ENCODE measurements around the gene IL9R.
A peak's percentile ranks its signal among the peaks of the same experiment; 100 is the strongest.

Gene IL9R

GRCh38 chrX:155997436-155997835 lies at the start of gene IL9R:
Gene IL9R, plus strand, starts transcription at chrX:155997696. Its CDS starts 64 bp downstream, at chrX:155997760.
- Histone ChIP-seq H3K27me3 (ENCODE audit: control insufficient read depth, insufficient read depth, low read length) (no peaks in the 10 kb centered on the region), H3K9ac (ENCODE audit: low read depth, low read length) (no peak within 1 kb of the TSS), H3K9me3 (ENCODE audit: control insufficient read depth, insufficient read depth, low read length) (peaks cover 3% of the 10 kb centered on the region), H3K4me3 (ENCODE audit: low read depth, low read length) (no peak within 1 kb of the TSS), H3K4me1 (ENCODE audit: control insufficient read depth, insufficient read depth, low read length) (no peaks in the 10 kb centered on the region), H3K36me3 (ENCODE audit: control insufficient read depth, insufficient read depth, low read length) (no peaks in the 10 kb centered on the region)

- peaks cover 3% of the 10 kb centered on the region for H3K9me3 ChIP-seq (ENCODE audit: control insufficient read depth, insufficient read depth, low read length)
- H3K9ac ChIP-seq (ENCODE audit: low read depth, low read length): no peak overlapping the region
- H3K4me3 ChIP-seq (ENCODE audit: low read depth, low read length): no peak overlapping the region
- H3K27me3 ChIP-seq (ENCODE audit: control insufficient read depth, insufficient read depth, low read length): no peaks in the 10 kb centered on the region
- no peaks in the 10 kb centered on the region for H3K36me3 ChIP-seq (ENCODE audit: control insufficient read depth, insufficient read depth, low read length)
- no peaks in the 10 kb centered on the region for H3K4me1 ChIP-seq (ENCODE audit: control insufficient read depth, insufficient read depth, low read length)
Measured at GRCh38 chrX:155949098-155949497, 48.4 kb upstream of the IL9R start.

- no peak overlapping the region for H3K9ac ChIP-seq (ENCODE audit: low read depth, low read length)
- H3K9me3 ChIP-seq (ENCODE audit: control insufficient read depth, insufficient read depth, low read length): peaks cover 7% of the 10 kb centered on the region
- H3K27me3 ChIP-seq (ENCODE audit: control insufficient read depth, insufficient read depth, low read length): no peaks in the 10 kb centered on the region
- no peaks in the 10 kb centered on the region for H3K36me3 ChIP-seq (ENCODE audit: control insufficient read depth, insufficient read depth, low read length)
- H3K4me1 ChIP-seq (ENCODE audit: control insufficient read depth, insufficient read depth, low read length): no peaks in the 10 kb centered on the region
- no peak overlapping the region for H3K4me3 ChIP-seq (ENCODE audit: low read depth, low read length)
Measured at GRCh38 chrX:155951237-155951789, 46.2 kb upstream of the IL9R start.

DNA sequence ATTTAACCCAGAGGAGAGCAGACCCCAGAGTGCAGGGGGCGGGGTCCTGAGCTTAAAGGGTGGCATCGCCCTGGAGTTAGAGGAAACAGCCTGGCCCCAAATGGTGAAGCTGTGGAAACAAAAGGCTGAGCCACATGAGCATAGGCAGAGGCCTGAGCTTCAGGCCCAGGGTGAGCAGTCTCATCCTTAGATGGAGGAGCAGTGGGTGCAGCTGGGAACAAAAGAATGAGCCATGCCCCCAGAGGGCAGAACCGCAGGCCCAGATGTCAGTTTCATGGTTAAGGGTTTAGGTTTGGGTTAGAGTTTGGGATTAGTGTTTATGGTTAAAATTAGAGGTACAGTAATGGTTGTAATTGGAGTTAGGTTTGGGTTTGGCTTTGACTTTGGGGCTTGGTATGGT lies 44.4 kb upstream of the IL9R start:
- no peaks in the 10 kb centered on the region for H3K27me3 ChIP-seq (ENCODE audit: control insufficient read depth, insufficient read depth, low read length)
- no peaks in the 10 kb centered on the region for H3K4me1 ChIP-seq (ENCODE audit: control insufficient read depth, insufficient read depth, low read length)
- no peak overlapping the region for H3K4me3 ChIP-seq (ENCODE audit: low read depth, low read length)
- peaks cover 7% of the 10 kb centered on the region for H3K9me3 ChIP-seq (ENCODE audit: control insufficient read depth, insufficient read depth, low read length)
- no peak overlapping the region for H3K9ac ChIP-seq (ENCODE audit: low read depth, low read length)
- H3K36me3 ChIP-seq (ENCODE audit: control insufficient read depth, insufficient read depth, low read length): no peaks in the 10 kb centered on the region

GRCh38 chrX:155954793-155955192 lies 42.7 kb upstream of the IL9R start:
- H3K4me1 ChIP-seq (ENCODE audit: control insufficient read depth, insufficient read depth, low read length): peaks cover 2% of the 10 kb centered on the region
- no peak overlapping the region for H3K4me3 ChIP-seq (ENCODE audit: low read depth, low read length)

DNA sequence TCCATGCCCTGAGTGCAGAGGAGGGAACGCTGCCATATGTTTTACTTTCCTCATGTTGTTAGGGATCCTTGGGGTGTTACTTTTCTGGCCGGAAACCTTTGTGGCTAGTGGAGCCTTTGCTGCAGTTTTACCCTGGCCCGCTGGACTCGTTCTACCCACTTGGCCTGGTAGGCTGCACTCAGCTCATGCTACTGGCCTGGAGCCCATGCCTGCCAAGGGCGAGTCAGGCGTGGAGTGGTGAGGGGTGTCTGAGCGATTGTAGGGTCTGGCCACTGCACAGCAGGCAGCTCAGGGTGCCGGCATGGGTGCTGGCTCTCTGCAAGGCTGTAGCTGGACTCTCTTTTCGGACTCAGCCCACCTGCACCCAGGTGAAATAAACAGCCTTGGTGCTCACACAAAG lies 41.4 kb upstream of the IL9R start:
- H3K27me3 ChIP-seq (ENCODE audit: control insufficient read depth, insufficient read depth, low read length): no peaks in the 10 kb centered on the region
- H3K36me3 ChIP-seq (ENCODE audit: control insufficient read depth, insufficient read depth, low read length): no peaks in the 10 kb centered on the region
- H3K9ac ChIP-seq (ENCODE audit: low read depth, low read length): no peak overlapping the region
- no peak overlapping the region for H3K4me3 ChIP-seq (ENCODE audit: low read depth, low read length)
- peaks cover 2% of the 10 kb centered on the region for H3K4me1 ChIP-seq (ENCODE audit: control insufficient read depth, insufficient read depth, low read length)
- peaks cover 4% of the 10 kb centered on the region for H3K9me3 ChIP-seq (ENCODE audit: control insufficient read depth, insufficient read depth, low read length)

More at GRCh38 chrX:155954793-155955192, 42.7 kb upstream of the IL9R start:
- H3K9ac ChIP-seq (ENCODE audit: low read depth, low read length): no peak overlapping the region
- H3K9me3 ChIP-seq (ENCODE audit: control insufficient read depth, insufficient read depth, low read length): peaks cover 7% of the 10 kb centered on the region
- no peaks in the 10 kb centered on the region for H3K27me3 ChIP-seq (ENCODE audit: control insufficient read depth, insufficient read depth, low read length)
- no peaks in the 10 kb centered on the region for H3K36me3 ChIP-seq (ENCODE audit: control insufficient read depth, insufficient read depth, low read length)

GRCh38 chrX:155956649-155957048 lies 40.8 kb upstream of the IL9R start:
- no peaks in the 10 kb centered on the region for H3K27me3 ChIP-seq (ENCODE audit: control insufficient read depth, insufficient read depth, low read length)
- no peak overlapping the region for H3K9ac ChIP-seq (ENCODE audit: low read depth, low read length)
- H3K4me1 ChIP-seq (ENCODE audit: control insufficient read depth, insufficient read depth, low read length): peaks cover 2% of the 10 kb centered on the region
- H3K9me3 ChIP-seq (ENCODE audit: control insufficient read depth, insufficient read depth, low read length): peaks cover 4% of the 10 kb centered on the region
- no peak overlapping the region for H3K4me3 ChIP-seq (ENCODE audit: low read depth, low read length)
- H3K36me3 ChIP-seq (ENCODE audit: control insufficient read depth, insufficient read depth, low read length): no peaks in the 10 kb centered on the region

GRCh38 chrX:155957843-155958242 lies 39.7 kb upstream of the IL9R start:
- no peaks in the 10 kb centered on the region for H3K27me3 ChIP-seq (ENCODE audit: control insufficient read depth, insufficient read depth, low read length)
- no peaks in the 10 kb centered on the region for H3K36me3 ChIP-seq (ENCODE audit: control insufficient read depth, insufficient read depth, low read length)
- H3K9ac ChIP-seq (ENCODE audit: low read depth, low read length): no peak overlapping the region
- no peak overlapping the region for H3K4me3 ChIP-seq (ENCODE audit: low read depth, low read length)
- peaks cover 2% of the 10 kb centered on the region for H3K4me1 ChIP-seq (ENCODE audit: control insufficient read depth, insufficient read depth, low read length)
- H3K9me3 ChIP-seq (ENCODE audit: control insufficient read depth, insufficient read depth, low read length): peaks cover 4% of the 10 kb centered on the region

GRCh38 chrX:155959018-155959587 lies 38.4 kb upstream of the IL9R start:
- Histone ChIP-seq H3K27me3 (ENCODE audit: control insufficient read depth, insufficient read depth, low read length) (no peaks in the 10 kb centered on the region), H3K4me3 (ENCODE audit: low read depth, low read length) (peak overlapping the region; percentile 44), H3K9ac (ENCODE audit: low read depth, low read length) (peak overlapping the region; percentile 57)

DNA sequence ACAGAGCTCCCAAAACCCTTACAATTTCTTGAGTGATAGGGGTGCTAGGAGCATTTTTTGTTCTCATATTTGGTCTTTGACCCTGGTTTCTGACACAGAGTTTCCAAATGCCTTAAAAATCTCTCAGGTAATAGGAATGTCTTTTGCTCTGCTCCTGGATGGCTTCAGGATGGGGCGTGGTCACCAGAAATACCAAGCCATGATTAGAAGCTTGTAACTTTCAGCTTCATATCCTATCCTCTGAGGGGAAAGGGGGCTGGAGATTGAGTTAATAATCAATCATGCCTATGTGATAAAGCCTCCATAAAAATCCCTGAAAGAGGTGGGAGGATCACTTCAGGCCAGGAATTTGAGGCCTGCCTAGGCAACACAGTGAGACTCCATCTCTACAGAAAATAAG lies 34.6 kb upstream of the IL9R start:
- Histone ChIP-seq H3K9me3 (ENCODE audit: control insufficient read depth, insufficient read depth, low read length) (peaks cover 1% of the 10 kb centered on the region), H3K4me1 (ENCODE audit: control insufficient read depth, insufficient read depth, low read length) (peaks cover 2% of the 10 kb centered on the region), H3K36me3 (ENCODE audit: control insufficient read depth, insufficient read depth, low read length) (no peaks in the 10 kb centered on the region), H3K4me3 (ENCODE audit: low read depth, low read length) (no peak overlapping the region), H3K9ac (ENCODE audit: low read depth, low read length) (no peak overlapping the region), H3K27me3 (ENCODE audit: control insufficient read depth, insufficient read depth, low read length) (no peaks in the 10 kb centered on the region)

More at GRCh38 chrX:155959018-155959587, 38.4 kb upstream of the IL9R start:
- Histone ChIP-seq H3K9me3 (ENCODE audit: control insufficient read depth, insufficient read depth, low read length) (peaks cover 4% of the 10 kb centered on the region), H3K36me3 (ENCODE audit: control insufficient read depth, insufficient read depth, low read length) (no peaks in the 10 kb centered on the region), H3K4me1 (ENCODE audit: control insufficient read depth, insufficient read depth, low read length) (peaks cover 2% of the 10 kb centered on the region)

DNA sequence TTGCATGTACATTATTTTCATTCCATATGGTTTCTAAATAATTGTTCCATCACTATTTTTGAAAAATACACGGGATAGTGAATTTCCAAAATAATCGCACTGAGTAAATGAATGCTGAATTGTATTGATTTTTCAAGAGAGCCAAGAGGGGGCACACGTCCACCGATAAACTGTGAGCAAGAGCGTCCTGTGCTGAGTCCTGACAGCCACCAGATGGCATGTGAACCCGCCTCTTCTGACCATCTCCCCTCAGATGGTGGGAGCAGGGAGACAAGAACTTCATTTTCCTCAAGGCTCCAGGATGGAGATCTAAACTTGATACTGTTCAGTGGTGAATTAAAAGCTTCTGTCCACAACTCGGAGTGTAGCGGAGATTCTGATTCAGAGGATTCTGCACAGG lies 30.6 kb upstream of the IL9R start:
- Histone ChIP-seq H3K36me3 (ENCODE audit: control insufficient read depth, insufficient read depth, low read length) (no peaks in the 10 kb centered on the region), H3K4me3 (ENCODE audit: low read depth, low read length) (no peak overlapping the region), H3K9ac (ENCODE audit: low read depth, low read length) (no peak overlapping the region), H3K9me3 (ENCODE audit: control insufficient read depth, insufficient read depth, low read length) (peaks cover 2% of the 10 kb centered on the region), H3K4me1 (ENCODE audit: control insufficient read depth, insufficient read depth, low read length) (no peaks in the 10 kb centered on the region), H3K27me3 (ENCODE audit: control insufficient read depth, insufficient read depth, low read length) (no peaks in the 10 kb centered on the region)

GRCh38 chrX:155967653-155968325 lies 29.7 kb upstream of the IL9R start:
- Histone ChIP-seq H3K9ac (ENCODE audit: low read depth, low read length) (no peak overlapping the region), H3K9me3 (ENCODE audit: control insufficient read depth, insufficient read depth, low read length) (peaks cover 2% of the 10 kb centered on the region), H3K4me3 (ENCODE audit: low read depth, low read length) (no peak overlapping the region), H3K4me1 (ENCODE audit: control insufficient read depth, insufficient read depth, low read length) (no peaks in the 10 kb centered on the region), H3K36me3 (ENCODE audit: control insufficient read depth, insufficient read depth, low read length) (no peaks in the 10 kb centered on the region), H3K27me3 (ENCODE audit: control insufficient read depth, insufficient read depth, low read length) (no peaks in the 10 kb centered on the region)
